A549 (cell line): ENCODE data around the gene CARD11.

Experiments used
- CHD2 ChIP-seq: fragments of 150-350 bp; IDR thresholded peaks from 2 replicates; pipeline ENCODE4 v1.6.1; 2014; ENCODE audit warnings: low read length; ENCODE audit not compliant: partially characterized antibody
- CTCF ChIP-seq: fragments of >200 bp; sonication (Bioruptor Twin); formaldehyde crosslinking; IDR thresholded peaks from 3 replicates; pipeline ENCODE4 v1.5.1; 2016
- RAD21 ChIP-seq, 2 experiments: fragments of >200 bp in 1 of 2; sonication (Bioruptor Twin) in 1 of 2; formaldehyde crosslinking in 1 of 2; IDR thresholded peaks in 1 of 2; conservative IDR thresholded peaks in 1 of 2; 2 replicates in 1 of 2; 3 replicates in 1 of 2; pipeline ENCODE4 v1.6.1; 2012 to 2018; ENCODE audit warnings: inconsistent platforms in 1 of 2

DNA sequence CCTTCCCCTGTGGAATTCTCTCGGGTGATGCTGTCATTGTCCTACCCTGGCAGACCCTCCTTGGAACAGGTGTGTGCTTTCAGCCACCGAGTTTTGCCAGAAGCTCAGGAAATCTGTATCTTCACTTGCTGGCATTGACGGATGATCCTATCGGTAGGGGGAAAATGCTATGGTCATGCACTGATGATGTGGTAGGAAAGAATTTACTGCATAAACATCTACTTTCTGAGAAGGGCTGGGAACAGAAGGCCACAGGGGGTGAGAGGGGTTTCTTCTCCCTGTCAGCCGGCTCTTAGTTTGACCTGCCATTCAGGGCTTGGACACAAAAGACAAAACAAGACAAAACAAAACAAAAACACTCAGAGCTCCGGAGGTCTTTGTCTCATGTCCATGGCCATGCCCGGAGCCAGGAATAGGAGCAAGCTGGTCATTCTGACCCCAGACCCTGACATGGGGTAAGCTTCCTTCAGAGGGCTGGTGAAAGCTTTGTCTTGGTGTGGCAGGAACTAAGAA is 43.6 kb upstream of the CARD11 start:
- no peak for TF ChIP-seq CTCF
- TF ChIP-seq RAD21 (conservative IDR thresholded peaks at IDR 0.05 in 1 of 2, IDR thresholded peaks at IDR 0.05 in 1 of 2) = no peak
- TF ChIP-seq CHD2 = no peak
